HG03159 (cell line): ENCODE results near the gene FCHSD2.
"Not testable (repeated sequence)": the region's sequence is repeated elsewhere in the genome, so short reads cannot be mapped to it uniquely, and the experiment has no call there.

Source experiments
- ATAC-seq: cut with Tn5 transposase; IDR thresholded peaks from one replicate; pipeline ENCODE4 v1.9.1; 2021; ENCODE audit warnings: mild to moderate bottlenecking, moderate library complexity; ENCODE audit not compliant: unreplicated experiment

Gene FCHSD2

DNA sequence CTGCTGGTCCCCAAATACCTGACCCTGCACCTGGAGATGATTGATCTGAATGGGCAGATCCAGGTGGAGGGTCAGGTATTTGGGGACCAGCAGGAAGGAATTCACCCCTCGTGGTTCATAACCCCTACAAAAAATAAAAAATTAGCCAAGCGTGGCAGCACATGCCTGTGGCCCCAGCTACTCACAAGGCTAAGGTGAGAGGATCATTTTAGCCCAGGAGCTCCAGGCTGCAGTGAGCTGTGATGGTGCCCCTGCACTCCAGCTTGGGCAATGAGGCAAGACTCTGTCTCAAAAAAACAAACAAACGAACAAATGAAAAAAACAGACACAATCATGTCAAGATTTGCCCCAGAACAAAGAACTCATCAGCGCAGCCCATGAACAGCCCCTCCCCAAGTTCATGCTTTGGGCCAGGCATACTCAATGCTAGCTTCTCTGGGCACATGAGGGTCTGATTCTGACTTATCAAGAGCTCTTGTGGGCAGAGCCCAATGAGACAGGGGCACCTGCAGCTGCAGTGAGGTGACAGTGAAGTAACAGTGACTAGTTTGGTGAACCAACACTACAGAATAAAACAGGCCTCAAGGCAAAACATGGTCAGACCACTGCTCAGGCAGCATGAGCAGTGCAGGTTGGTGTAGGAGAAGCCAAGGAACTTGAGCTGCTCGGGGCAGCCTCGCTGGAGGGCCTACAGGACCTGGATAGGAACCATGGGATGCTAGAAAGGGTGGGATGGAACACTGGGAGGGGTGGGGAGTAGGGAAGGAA is 10.2 kb upstream of the FCHSD2 start:
- ATAC-seq: no peak

DNA sequence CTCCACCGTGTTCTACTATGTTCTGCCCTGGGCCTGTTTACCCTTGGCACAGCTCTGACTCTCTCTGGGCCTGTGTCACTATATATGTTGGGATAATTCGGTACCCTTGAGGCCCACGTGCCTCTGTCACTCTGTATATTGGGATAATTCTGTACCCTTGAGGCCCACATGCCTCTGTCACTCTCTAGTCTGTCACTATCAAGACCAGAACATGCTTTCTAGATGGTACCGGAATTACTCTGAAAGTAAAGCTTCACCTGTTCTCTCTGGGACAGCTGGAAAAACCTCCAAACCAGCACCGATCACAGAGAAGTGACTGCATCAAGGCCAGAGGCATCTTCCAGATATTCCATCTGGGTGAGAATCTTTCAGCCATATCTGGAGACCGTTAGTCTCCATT is 9.3 kb upstream of the FCHSD2 start:
- no peak for ATAC-seq

DNA sequence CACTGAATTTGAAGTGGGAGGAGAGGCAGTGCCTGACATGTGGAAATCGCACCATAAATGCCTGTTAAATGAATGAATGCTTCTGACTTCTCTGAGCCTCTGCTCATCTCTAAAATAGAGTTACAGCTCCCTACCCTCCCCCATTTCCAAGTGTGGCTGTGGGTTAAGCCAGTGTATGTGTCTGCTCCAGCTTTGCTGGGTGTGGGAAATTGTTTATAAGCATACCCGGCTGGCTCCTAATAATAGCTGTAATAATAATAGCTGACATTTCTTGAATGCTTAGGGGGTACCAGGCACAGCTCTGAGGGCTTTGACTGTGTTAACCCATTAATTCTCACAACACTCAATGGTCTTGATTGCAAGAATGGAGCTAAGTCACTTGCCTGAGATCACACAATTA is 7.0 kb upstream of the FCHSD2 start:
- no peak for ATAC-seq

DNA sequence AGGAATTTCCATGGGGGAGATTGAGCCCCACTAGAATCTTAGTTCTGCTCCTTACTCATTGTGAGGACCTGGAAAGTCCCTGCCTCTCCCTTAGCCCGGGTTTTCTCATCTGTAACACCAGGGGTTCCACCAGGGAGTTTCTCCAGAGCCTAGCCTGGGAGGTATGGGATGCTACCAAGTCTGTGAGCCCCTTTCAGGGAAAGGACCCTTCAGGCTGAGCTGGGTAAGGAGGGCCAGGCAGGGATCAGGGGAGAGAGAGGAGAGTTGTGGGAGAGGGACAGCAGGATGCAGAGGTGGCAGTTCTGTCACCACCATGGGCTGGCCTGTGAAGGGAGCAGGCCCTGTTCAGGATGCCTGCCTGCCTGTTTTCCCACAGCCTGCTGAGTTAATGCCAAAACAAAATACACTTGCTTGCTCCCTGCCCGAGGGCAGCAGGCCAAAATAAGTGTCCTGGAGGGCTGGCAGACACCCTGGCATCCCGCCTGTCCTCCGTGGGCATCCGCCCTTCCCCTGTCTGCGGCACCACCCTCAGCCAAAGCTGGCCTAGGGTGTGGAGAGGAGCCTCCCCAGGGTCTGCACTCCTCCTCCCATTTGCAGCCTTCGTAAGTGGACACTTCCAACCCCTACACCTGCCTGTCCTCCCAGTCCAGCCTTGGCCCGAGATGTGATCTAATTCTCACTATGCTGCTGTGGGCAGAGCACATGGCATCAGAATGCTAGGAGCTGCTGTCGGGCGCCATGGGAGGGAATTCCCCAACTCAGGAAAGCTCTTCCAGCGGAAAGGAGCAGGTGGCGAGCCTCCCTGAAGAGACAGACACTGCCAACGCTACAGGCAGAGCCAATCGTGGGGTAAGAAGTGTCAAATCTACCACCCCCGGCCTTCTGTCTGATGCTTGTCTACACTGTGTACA is 5.9 kb upstream of the FCHSD2 start:
- ATAC-seq: no peak

DNA sequence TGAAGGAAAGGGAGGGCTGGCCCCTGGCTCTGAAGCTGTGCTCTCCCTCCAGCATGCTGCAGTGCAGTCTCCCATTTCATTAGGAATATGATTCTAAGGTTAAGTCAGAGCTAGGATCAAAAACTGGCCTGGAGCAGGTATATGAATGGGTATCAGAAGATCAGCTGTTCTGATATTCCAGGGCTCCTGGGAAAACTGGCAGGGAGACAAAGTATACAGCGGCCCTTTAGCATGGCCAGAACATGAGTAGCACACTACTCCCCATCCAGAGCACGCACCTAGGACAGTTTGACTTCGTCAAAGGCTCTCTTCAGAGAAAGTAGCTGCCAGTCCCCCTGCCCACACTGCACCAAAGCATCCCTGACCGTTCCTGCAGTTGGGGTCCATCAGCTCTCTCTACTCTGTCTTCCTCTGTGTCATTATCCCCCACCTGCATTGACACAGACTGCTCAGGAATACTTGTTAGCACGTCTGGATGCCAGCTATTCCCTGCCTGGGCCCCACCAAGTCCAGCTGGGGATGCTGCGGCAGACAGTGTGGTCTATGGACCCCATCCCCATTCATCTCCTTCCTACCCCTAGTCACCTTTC is 4.0 kb upstream of the FCHSD2 start:
- ATAC-seq: no peak

DNA sequence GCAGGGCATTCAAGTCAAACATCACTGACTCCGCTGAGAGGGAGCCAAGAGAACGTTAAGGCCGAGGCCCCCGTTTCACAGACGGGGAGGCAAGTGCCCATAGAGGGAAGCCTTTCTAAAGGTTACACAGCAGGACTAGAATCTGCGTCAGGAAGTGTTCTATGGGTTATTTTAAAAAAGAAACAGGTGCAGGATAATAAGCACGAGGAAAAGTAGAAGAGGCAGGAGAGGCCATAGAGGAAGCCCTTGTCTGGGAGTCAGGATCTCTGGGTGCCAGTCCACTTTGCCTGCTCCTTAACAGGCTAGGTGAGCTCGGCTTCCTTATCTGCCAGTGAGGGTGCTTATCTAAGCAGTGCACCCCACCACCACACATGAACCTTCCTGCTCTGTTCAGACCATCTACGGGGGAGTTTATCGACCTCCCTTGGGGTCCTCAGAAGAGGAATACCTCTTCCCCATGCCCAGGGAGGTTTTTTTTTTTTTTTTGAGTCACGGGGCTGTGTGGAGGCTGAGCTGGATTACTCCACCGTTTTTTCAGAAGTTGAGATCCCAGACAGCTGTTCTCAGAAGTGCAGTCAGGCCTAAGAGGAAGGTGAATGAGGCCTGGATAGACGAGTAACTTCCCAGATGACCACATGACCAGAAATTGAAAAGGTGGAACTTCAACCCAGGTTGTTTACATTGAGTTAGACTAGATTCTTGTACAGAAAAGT is 1.2 kb upstream of the FCHSD2 start:
- no peak for ATAC-seq

DNA sequence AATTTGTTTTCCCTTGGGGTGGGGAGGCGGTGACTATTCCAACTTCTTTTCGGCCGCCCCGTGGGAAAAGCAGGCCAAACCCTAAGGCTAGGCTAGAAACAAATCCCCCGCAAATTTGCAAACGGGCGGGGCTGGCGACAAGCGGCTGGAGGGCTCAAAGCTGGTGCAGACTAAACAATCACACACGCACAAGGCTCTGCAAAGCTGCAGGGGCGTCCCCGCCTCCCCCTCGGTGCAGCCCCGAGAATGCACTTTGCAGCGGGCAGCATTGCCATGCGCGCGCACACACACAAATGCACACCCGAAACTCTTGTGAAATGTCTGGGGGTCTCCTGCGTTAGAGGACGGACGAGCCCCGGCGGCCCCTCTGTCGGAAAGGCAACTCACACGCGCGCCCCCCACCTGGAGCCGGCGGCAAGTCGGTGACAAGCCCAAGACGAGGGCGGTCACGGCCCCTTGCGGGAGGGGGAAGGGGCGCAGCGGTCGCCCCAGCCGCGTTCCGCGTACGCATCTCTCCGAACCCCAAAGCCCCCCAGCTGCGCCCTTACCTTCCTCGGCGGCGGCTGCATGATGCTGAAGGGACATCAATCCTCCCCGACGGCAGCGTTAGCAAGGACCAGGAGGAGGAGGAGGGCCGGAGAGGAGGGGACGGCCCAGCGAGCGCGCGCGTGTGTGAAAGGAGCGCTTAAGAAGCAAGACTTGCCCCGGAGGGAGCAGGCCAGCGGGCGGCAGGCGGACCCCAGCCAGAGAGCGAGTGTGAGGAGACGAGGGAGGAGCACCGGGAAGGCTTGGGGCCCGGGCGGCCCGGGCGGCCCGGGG is 600 bp downstream of the FCHSD2 start:
- ATAC-seq: peak; percentile 28

DNA sequence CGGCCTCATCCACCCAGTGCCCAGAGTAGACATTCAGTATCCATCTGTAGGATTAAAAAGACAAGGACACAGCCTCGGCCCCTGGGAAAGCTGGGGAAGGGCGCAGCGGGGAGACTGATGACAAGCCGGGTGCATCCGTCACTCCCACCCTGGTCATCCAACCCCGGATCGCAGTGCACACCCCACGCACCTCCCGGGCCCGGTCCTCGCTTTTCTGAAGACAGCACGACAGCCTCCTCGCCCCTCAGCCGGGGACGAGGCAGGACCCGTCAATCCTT is 1.1 kb downstream of the FCHSD2 start:
- ATAC-seq: no peak

DNA sequence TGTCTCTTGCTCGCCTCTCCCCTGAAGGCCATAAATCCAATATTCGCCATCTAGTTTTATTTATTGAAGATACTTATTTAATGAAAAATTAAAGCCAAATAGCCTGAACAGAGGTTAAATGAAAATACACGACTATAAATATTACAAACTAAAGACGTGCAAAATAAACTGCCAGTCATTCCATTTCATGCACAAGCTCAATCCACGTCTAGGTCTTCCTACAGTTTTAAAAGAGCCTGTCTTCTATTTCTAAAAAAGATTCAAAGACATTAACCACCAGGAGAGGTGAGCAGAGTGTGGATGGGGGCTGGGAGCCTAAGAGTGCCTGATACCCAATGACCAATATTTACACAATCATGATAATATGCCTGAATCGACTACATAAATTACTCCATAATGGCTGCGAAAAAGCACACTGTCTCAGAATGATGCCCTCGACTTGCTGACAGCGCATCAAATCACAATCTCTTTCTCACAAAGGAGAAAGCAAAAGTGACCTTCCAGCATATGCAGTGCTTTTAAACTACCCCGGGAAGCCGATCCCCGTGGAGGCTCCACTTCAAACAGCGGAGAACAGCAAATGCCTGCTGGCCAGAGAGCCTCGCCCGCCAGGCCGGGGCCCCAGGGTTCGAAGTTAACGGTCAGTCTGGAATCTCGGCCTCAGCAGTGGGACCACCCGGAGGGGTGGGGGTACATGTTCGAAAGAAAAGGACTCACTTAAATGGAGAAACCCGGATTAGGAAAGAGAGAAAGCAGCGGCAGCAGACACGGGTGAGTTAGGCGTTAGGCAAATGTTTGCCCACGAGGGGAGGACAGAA is 1.7 kb downstream of the FCHSD2 start:
- ATAC-seq: no peak

DNA sequence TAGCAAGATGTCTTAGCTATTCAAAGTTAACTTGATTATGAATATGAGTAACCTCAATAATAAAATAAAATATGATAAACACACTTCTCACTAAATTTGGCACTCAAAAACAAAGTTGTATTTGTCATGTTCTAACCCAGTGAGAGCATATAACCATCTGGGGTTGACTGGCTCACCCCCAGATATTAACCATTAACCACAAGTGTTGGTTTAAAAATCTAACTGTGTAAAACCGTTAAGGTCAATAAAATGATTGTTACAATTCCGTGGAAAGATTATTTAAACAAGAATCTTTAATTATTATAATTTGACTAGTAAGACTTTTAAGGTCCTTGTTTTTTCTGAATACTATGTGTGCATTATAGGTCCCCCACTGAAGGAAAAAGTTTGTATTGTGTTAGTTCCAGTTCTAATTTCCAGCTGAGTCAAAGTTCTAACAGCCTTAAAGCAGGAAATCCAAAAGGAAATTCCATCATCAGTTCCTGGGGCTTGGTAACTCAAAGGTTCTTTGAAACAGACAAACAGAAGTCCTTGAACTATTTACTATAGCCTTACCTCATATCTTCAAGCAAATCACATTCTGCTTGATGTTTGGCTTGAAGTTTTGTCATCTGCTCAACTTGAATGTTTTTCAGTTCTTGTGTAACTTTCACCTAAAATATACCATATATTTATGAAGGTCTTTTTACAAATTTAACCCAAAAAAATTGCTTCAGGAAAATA is 2.5 kb downstream of the FCHSD2 start:
- no peak for ATAC-seq

DNA sequence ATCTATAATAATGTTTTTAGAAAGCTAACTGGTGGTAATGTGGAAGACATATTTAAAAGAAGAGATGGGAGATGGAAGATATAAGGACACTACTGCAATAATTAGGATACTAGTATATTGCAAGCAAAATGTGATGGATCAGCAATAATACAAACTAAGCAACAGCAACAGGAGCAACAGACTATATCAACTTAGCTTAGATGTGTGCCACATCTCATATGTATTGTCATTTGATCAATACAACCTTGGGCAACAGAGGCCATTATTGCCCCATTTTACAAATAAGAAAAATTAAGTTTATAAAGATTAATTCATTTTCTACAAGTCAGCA is 4.2 kb downstream of the FCHSD2 start:
- ATAC-seq: no peak

DNA sequence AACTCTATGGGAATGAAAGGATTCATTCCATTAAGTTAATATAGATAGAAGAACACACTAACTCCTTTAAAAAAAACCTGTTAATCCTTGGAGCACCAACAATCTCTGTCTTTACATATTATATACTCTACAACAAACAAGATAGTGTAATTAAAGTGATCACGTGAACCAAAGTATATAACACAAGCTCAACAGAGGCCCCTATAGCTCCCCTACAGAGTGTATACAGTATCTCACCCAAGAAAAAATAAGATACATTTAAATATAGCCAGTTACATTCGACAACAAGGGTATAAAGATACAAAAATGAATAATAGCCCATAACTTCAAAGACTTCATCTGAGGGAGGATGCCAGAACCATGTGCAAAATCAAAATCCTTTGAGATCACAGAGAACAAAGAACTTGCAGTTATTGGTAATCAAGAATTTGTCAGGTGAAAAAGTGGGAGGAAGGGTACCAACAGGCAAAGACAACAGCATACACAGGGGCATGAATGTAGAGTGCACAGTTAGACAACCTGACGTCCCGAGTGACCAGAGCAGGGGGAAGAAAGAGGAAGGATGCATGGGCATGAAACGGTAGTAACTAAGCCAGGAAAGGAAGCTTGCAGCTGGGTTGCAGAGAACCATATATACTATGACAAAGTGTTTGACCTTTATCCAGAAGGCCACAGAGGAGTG is 4.7 kb downstream of the FCHSD2 start:
- no peak for ATAC-seq

DNA sequence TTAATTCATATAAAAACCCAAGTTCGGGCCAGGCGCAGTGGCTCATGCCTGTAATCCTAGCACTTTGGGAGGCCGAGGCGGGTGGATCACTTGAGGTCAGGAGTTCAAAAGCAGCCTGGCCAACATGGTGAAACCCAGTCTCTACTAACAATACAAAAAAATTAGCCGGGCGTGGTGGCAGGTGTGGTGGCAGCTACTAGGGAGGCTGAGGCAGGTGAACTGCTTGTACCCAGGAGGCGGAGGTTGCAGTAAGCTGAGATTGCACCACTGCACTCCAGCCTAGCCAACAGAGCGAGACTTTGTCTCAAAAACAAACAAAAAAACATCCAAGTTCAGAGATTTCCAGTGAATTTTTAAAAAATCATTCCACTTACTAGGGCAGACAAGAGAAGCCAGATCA is 5.4 kb downstream of the FCHSD2 start:
- not testable (repeated sequence) for ATAC-seq

DNA sequence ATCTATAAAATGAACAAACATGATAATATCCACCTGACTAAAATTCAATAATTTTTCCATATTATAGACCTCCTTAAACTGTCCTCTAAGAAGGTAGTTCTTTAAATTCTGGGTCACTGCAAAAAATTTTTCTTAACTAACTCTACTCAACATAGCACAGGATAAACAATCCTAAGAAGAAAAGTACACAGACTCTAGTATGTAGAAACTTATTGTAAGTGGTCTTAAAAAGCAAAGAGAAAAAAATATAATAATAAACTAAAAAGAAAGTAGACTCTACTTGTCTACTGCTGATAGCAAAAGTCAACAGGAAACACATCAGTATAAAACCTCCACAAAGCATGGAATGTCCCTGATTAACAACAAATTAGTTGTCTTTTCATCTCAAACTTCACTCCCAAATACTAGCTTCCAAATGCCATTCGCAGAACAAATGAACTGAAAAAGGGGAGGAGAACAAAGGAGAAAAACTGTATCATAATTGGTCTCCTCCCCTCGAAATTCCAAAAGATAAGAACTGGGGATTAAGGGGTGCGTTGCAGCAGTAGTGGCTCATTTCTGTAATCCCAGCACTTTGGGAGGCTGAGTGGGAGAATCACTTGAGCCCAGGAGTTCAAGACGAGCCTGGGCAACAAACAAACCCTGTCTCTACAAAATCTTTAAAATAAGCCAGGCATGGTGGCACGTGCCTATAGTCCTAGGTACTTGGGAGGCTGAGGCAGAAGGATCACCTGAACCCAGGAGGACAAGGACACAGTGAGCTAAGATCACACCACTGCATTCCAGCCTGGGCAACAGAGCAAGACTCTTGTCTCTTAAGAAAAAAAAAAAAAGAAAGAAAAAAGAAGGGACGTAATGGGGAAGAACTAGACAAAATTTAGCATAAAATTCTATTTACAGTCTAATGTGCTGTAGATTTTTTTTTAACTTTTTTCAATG is 6.5 kb downstream of the FCHSD2 start:
- no peak for ATAC-seq

DNA sequence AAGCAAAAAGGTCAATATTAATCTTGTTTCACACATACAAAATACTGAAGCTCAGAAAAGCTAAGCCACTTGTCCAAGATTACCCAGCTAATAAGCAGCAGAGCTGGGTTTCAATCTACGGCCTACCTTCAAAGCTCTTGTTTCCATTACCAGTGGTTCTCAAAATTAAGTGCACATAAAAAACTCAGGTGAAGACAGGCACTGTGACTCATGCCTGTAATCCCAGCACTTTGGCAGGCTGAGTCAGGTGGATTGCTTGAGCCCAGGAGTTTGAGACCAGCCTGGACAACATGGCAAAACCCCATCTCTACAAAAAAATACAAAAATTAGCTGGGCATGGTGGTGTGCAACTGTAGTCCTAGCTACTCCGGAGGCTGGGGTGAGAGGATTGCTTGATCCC is 9.8 kb downstream of the FCHSD2 start:
- ATAC-seq: not testable (repeated sequence)

DNA sequence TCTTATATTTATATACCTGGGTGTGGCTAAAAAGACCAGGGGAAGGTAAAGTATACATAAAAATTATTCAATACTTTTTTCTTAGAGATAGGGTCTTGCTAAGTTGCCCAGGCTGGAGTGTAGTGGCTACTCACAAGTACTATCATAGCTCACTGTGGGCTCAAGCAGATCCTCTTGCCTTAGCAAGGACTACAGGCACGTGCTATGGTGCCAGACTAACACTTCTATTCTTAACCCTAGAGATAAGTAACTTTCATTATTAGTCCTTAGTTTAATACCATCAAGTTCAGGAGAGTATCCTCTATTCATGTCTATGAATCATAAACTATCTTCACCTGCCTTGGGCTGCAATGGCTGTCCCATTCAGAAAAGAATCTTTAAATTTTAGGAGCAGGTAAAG is 11.9 kb downstream of the FCHSD2 start:
- no peak for ATAC-seq

DNA sequence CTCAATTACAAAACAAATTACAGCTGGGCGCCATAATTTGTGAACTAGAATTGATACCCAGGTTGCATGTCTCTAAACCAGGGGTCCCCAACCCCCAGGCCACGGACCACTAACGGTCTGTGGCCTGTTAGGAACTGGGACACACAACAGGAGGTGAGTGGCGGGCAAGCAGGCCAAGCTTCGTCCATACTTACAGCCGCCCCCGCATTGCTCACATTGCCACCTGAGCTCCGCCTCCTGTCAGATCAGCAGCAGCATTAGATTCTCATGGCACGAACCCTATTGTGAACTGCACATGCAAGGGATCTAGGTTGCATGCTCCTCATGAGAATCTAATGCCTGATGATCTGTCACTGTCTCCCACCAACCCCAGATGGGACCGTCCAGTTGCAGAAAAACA is 12.9 kb downstream of the FCHSD2 start:
- no peak for ATAC-seq
